Measurements from ENCODE around the gene SPNS2. TPM values are rescaled to one million over a fixed set of nuclear protein-coding genes. Genes with fewer than 3 reads are reported as not detected.

The SPNS2 gene
- polyA plus RNA-seq, 1 donor from 2014 or later = 39.7 TPM

- Histone ChIP-seq H3K9me3 (ENCODE audit: low read length) (no peaks in the 10 kb centered on the region), H3K9ac (ENCODE audit: low read length) (no peak overlapping the region), H3K36me3 (ENCODE audit: insufficient read depth, low read length) (no peaks in the 10 kb centered on the region), H2AFZ (ENCODE audit: low read depth, low read length) (no peak overlapping the region), H3K4me3 (ENCODE audit: low read length) (no peak overlapping the region), H3K27ac (ENCODE audit: low read length) (no peak overlapping the region), H3K9me2 (ENCODE audit: insufficient read depth, low read length) (no peaks in the 10 kb centered on the region), H3K79me2 (replicated peaks; ENCODE audit: insufficient read depth, low read length) (no peaks in the 10 kb centered on the region), H3K4me2 (ENCODE audit: low read length) (no peak overlapping the region), H4K20me1 (ENCODE audit: insufficient read depth) (no peaks in the 10 kb centered on the region), H3F3A (ENCODE audit: insufficient read depth, low read length, poor library complexity, severe bottlenecking) (no peaks in the 10 kb centered on the region), H3K27me3 (ENCODE audit: insufficient read depth, low read depth, low read length) (no peaks in the 10 kb centered on the region)
- TF ChIP-seq CTCF (IDR thresholded peaks at IDR 0.05; ENCODE audit: poor library complexity, severe bottlenecking) = no peak
- TF ChIP-seq POLR2AphosphoS5 (IDR thresholded peaks at IDR 0.05) = no peak
- TF ChIP-seq RAD21 (conservative IDR thresholded peaks at IDR 0.05) = no peak
Observed at GRCh38 chr17:4469552-4469951, 29.1 kb upstream of the SPNS2 start.

GRCh38 chr17:4472286-4472685, 26.4 kb upstream of the SPNS2 start:
- H3K4me2 ChIP-seq (ENCODE audit: low read length) = no peak overlapping the region
- H3K27ac ChIP-seq (ENCODE audit: low read length) = no peak overlapping the region
- no peaks in the 10 kb centered on the region for H4K20me1 ChIP-seq (ENCODE audit: insufficient read depth)
- no peak overlapping the region for H3K4me3 ChIP-seq (ENCODE audit: low read length)
- H3K36me3 ChIP-seq (ENCODE audit: insufficient read depth, low read length) = no peaks in the 10 kb centered on the region
- no peaks in the 10 kb centered on the region for H3K9me2 ChIP-seq (ENCODE audit: insufficient read depth, low read length)
- no peaks in the 10 kb centered on the region for H3K9me3 ChIP-seq (ENCODE audit: low read length)
- no peak overlapping the region for H3K9ac ChIP-seq (ENCODE audit: low read length)
- no peak for TF ChIP-seq CTCF (IDR thresholded peaks at IDR 0.05; ENCODE audit: poor library complexity, severe bottlenecking)
- no peak for TF ChIP-seq REST (IDR thresholded peaks at IDR 0.05; ENCODE audit: borderline replicate concordance)
- no peak for TF ChIP-seq MXI1 (conservative IDR thresholded peaks at IDR 0.05; ENCODE audit: poor library complexity, severe bottlenecking)
- no peak for TF ChIP-seq RAD21 (conservative IDR thresholded peaks at IDR 0.05)
- TF ChIP-seq SMC3 (conservative IDR thresholded peaks at IDR 0.05; ENCODE audit: poor library complexity) = no peak
- no peak for TF ChIP-seq EP300 (conservative IDR thresholded peaks at IDR 0.05; ENCODE audit: poor library complexity, severe bottlenecking)
- no peak for TF ChIP-seq POLR2AphosphoS5 (IDR thresholded peaks at IDR 0.05)
- TF ChIP-seq TAF1 (IDR thresholded peaks at IDR 0.05; ENCODE audit: low read depth) = no peak
- TF ChIP-seq EZH2 (IDR thresholded peaks at IDR 0.05; ENCODE audit: borderline replicate concordance, insufficient read depth, low read length, poor library complexity, severe bottlenecking) = no peak
- H3F3A ChIP-seq (ENCODE audit: insufficient read depth, low read length, poor library complexity, severe bottlenecking) = no peaks in the 10 kb centered on the region
- no peak overlapping the region for H2AFZ ChIP-seq (ENCODE audit: low read depth, low read length)
- H3K27me3 ChIP-seq (ENCODE audit: insufficient read depth, low read depth, low read length) = no peaks in the 10 kb centered on the region
- no peaks in the 10 kb centered on the region for H3K79me2 ChIP-seq (replicated peaks; ENCODE audit: insufficient read depth, low read length)
